ENCODE measurements around the gene GFOD1.

The GFOD1 gene

DNA sequence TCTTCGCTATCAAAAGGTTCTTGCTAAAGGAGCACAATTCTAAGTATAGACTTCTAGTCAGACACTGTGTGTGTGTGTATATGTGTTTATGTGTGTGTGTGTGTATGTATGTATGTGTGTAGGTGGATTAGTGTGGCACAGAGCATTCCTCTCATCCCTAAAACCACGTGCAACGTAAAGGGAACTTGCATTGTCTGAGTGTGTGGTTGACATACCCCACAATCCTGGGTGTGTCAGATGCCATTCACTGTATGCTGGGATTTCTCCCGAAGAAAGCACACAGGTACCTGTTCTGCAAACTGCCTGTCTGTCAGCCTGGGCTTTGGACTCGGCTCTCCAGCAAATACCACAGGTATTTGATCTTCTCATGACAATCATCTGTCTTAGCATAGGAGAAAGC lies 116.8 kb downstream of the GFOD1 start:
- TF ChIP-seq, protein P1, sequence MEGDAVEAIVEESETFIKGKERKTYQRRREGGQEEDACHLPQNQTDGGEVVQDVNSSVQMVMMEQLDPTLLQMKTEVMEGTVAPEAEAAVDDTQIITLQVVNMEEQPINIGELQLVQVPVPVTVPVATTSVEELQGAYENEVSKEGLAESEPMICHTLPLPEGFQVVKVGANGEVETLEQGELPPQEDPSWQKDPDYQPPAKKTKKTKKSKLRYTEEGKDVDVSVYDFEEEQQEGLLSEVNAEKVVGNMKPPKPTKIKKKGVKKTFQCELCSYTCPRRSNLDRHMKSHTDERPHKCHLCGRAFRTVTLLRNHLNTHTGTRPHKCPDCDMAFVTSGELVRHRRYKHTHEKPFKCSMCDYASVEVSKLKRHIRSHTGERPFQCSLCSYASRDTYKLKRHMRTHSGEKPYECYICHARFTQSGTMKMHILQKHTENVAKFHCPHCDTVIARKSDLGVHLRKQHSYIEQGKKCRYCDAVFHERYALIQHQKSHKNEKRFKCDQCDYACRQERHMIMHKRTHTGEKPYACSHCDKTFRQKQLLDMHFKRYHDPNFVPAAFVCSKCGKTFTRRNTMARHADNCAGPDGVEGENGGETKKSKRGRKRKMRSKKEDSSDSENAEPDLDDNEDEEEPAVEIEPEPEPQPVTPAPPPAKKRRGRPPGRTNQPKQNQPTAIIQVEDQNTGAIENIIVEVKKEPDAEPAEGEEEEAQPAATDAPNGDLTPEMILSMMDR (conservative IDR thresholded peaks at IDR 0.05; ENCODE audit: control insufficient read depth, insufficient read depth, low read depth, low read length) = no peak
- DNase-seq (ENCODE audit: low read depth) = no peak

DNA sequence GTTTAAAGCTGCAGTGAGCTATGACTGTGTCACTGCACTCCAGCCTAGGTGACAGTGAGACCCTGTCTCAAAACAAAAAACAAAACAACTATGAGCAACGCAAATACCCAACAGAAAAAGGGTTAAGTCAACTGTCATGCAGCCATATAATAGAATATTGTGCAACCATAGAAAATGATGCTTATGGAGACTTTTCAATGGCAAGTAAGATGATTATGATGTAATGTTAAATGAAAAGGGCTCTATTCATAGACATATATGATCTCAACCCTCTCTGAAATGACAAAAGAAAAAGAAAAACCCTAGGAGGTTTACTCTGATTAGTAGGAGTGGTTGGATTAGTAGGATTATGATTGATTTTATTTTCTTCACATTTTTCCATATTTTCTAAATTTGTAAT lies 117.8 kb downstream of the GFOD1 start:
- no peak overlapping the region for H3K4me3 ChIP-seq (ENCODE audit: control insufficient read depth, low read depth, low read length)
- DNase-seq (ENCODE audit: low read depth) = no peak
- TF ChIP-seq, protein P1 (conservative IDR thresholded peaks at IDR 0.05; ENCODE audit: control insufficient read depth, insufficient read depth, low read depth, low read length) = no peak

More for the DNA sequence above, 116.8 kb downstream of the GFOD1 start:
- no peak overlapping the region for H3K4me3 ChIP-seq (ENCODE audit: control insufficient read depth, low read depth, low read length)

DNA sequence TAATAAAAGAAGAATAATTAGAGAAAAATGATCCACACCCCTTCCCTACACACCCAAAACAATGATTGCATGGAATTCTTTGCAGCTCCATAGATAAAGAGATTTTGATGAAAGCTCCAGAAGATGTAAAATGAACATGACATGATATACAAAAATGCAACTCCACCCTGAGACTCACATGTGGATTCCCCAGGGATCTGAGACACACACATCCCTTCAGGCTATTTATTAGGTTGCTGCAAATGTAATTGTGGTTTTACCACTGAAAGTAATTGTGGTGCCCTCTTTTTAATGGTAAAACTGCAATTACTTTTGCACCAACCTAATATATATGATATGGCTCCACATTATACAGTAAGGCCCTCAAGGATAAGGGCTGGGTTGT lies 118.7 kb downstream of the GFOD1 start:
- DNase-seq (ENCODE audit: low read depth) = peak; percentile 53
- TF ChIP-seq, protein P1 (conservative IDR thresholded peaks at IDR 0.05; ENCODE audit: control insufficient read depth, insufficient read depth, low read depth, low read length) = no peak

DNA sequence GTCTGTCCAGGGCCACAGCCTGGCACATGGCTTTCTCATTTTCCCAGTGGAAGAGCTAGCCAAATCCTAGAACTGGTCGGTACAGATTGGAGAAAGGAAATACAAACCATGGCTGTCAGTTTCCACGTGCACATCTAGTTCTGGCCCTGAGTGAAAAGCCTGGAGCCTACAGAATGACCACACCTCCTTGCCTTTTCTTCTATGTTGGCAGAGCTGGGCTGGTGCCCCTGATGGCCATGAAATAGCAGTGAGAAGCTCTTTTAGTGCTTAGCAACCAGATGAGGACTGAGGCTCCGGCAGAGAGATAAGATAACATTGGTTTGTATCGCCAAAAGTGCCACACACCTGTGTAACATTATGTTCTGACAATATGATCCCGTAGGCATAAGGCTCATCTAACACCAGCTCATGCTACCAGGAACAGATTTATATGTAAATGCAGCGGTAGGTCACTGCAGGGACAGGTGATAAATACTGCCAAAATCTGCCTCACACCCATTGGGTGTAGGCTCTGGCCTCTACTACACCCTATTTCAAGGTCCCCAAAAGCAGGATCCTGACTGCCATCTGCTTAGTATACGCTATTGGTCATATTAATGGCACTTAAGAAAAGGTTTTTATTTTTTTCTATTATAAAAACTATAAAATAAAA lies 119.2 kb downstream of the GFOD1 start:
- no peak for DNase-seq (ENCODE audit: low read depth)
- TF ChIP-seq, protein P1 (conservative IDR thresholded peaks at IDR 0.05; ENCODE audit: control insufficient read depth, insufficient read depth, low read depth, low read length) = no peak
- H3K4me3 ChIP-seq (ENCODE audit: control insufficient read depth, low read depth, low read length) = no peak overlapping the region

More for the DNA sequence above, 118.7 kb downstream of the GFOD1 start:
- H3K4me3 ChIP-seq (ENCODE audit: control insufficient read depth, low read depth, low read length) = no peak overlapping the region

DNA sequence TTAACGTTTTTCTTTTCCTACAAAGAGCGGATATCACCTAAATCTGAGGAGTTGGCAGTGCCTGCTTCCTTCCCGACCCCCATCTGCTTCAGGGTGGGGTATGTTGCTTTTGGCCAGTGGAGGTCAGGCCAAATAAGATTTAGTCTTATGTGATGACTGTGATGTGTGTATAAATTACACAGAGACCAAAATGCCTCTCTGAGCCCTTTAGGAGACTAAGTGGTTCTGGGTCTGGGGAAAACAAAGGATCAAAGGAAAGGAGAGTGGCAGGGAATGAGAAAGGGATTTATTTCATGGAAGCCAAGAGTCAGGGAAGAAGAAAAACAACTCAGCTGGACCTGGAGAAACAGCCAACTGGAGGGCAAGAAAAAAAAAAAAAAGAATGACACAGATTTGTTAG lies 120.0 kb downstream of the GFOD1 start:
- no peak for DNase-seq (ENCODE audit: low read depth)
- TF ChIP-seq, protein P1 (conservative IDR thresholded peaks at IDR 0.05; ENCODE audit: control insufficient read depth, insufficient read depth, low read depth, low read length) = no peak
- H3K4me3 ChIP-seq (ENCODE audit: control insufficient read depth, low read depth, low read length) = no peak overlapping the region

DNA sequence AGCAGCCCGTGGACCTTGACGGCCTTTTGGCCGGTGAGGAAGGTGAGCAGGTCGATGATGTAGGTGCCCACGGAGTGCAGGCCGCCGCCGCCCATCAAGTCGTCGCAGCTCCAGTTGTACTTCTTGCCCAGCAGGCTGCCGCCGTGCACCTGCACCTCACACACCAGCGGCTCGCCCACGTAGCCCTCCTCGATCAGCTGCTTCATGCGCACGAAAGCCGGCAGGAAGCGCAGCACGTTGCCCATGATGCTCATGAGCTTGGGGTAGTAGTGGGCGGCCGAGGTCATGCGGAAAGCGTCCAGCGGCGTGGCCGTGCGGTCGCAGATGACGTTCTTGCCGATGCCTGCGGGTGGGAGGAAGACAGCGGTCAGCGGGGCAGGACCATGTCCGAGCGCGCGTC lies 122.1 kb downstream of the GFOD1 start:
- TF ChIP-seq, protein P1 (conservative IDR thresholded peaks at IDR 0.05; ENCODE audit: control insufficient read depth, insufficient read depth, low read depth, low read length) = no peak
- DNase-seq (ENCODE audit: low read depth) = no peak
- no peak overlapping the region for H3K4me3 ChIP-seq (ENCODE audit: control insufficient read depth, low read depth, low read length)

DNA sequence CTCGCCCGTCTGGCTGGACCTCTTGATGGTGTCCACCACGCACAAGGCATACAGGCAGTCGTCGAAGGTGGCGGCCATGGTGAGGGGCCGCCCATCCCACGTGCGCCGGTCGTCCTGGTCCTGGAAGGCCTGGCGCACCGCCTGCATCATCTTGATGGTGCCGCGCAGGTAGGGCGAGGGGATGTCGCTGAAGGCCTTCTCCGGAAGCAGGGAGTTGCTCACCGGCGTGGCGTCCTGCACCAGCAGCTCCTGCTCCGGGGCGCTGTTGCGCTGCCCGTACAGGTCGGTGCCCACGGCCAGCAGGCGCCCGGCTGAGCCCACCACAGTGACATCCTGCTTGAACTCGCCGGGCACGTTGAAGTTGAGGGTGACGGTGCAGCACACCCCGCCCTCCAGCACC lies 122.6 kb downstream of the GFOD1 start:
- no peak overlapping the region for H3K4me3 ChIP-seq (ENCODE audit: control insufficient read depth, low read depth, low read length)
- DNase-seq (ENCODE audit: low read depth) = no peak
- TF ChIP-seq, protein P1 (conservative IDR thresholded peaks at IDR 0.05; ENCODE audit: control insufficient read depth, insufficient read depth, low read depth, low read length) = no peak

Data from fibroblast of mammary gland (primary cell).